NT2/D1 (cell line): ENCODE data around the gene SRSF5.

Experiments
- DNase-seq: peaks from one replicate; pipeline ENCODE4 v3.0.0-alpha.2; 2011; ENCODE audit warnings: low read depth, low spot score
- H3K27me3 ChIP-seq: 2 replicates; pipeline ENCODE4 v1.6.0; 2011; ENCODE audit warnings: mild to moderate bottlenecking; ENCODE audit not compliant: insufficient read length, insufficient read depth
- H3K36me3 ChIP-seq: 2 replicates; pipeline ENCODE4 v1.6.1; 2011; ENCODE audit warnings: mild to moderate bottlenecking, low read length, mixed read lengths; ENCODE audit not compliant: insufficient read depth, insufficient read length
- H3K4me1 ChIP-seq: 2 replicates; pipeline ENCODE4 v1.5.1; 2011; ENCODE audit not compliant: insufficient read depth, insufficient read length
- H3K4me3 ChIP-seq: 2 replicates; pipeline ENCODE4 v1.5.1; 2011; ENCODE audit warnings: low read depth; ENCODE audit not compliant: insufficient read length
- H3K9ac ChIP-seq: 2 replicates; pipeline ENCODE4 v1.6.0; 2011; ENCODE audit warnings: low read depth; ENCODE audit not compliant: insufficient read length
- H3K9me3 ChIP-seq: 2 replicates; pipeline ENCODE4 v1.5.1; 2011; ENCODE audit warnings: mild to moderate bottlenecking, low read length; ENCODE audit not compliant: insufficient read depth
- SUZ12 ChIP-seq: IDR thresholded peaks from 2 replicates; pipeline ENCODE4 v1.6.1; 2011; ENCODE audit not compliant: insufficient read length, insufficient read depth; ENCODE audit errors: extremely low read depth
- YY1 ChIP-seq: IDR thresholded peaks from 2 replicates; pipeline ENCODE4 v1.6.1; 2011; ENCODE audit not compliant: insufficient read length, insufficient read depth
- ZNF274 ChIP-seq: IDR thresholded peaks from 2 replicates; pipeline ENCODE4 v1.6.1; 2011; ENCODE audit warnings: mild to moderate bottlenecking, low read depth, low read length

SRSF5 gene

GRCh38 chr14:69755784-69756183 lies 11.2 kb upstream of the SRSF5 start:
- H3K4me3 ChIP-seq: no peak overlapping the region
- H3K9me3 ChIP-seq: no peaks in the 10 kb centered on the region
- H3K36me3 ChIP-seq: no peaks in the 10 kb centered on the region
- H3K27me3 ChIP-seq: no peaks in the 10 kb centered on the region
- H3K4me1 ChIP-seq: no peaks in the 10 kb centered on the region
- H3K9ac ChIP-seq: no peak overlapping the region
- no peak for DNase-seq
- TF ChIP-seq SUZ12 (no peak), ZNF274 (no peak), YY1 (no peak)

GRCh38 chr14:69756298-69756697 lies 10.6 kb upstream of the SRSF5 start:
- no peaks in the 10 kb centered on the region for H3K9me3 ChIP-seq
- no peaks in the 10 kb centered on the region for H3K36me3 ChIP-seq
- TF ChIP-seq SUZ12: no peak
- TF ChIP-seq ZNF274: no peak
- no peak for TF ChIP-seq YY1
- no peak overlapping the region for H3K4me3 ChIP-seq
- DNase-seq: no peak
- H3K9ac ChIP-seq: no peak overlapping the region
- no peaks in the 10 kb centered on the region for H3K4me1 ChIP-seq
- no peaks in the 10 kb centered on the region for H3K27me3 ChIP-seq

GRCh38 chr14:69760810-69761209 lies 6.1 kb upstream of the SRSF5 start:
- no peak overlapping the region for H3K9ac ChIP-seq
- TF ChIP-seq ZNF274: no peak
- no peak for TF ChIP-seq YY1
- no peak for TF ChIP-seq SUZ12
- H3K9me3 ChIP-seq: no peaks in the 10 kb centered on the region
- no peak overlapping the region for H3K4me3 ChIP-seq
- no peaks in the 10 kb centered on the region for H3K4me1 ChIP-seq
- H3K27me3 ChIP-seq: no peaks in the 10 kb centered on the region
- H3K36me3 ChIP-seq: no peaks in the 10 kb centered on the region
- no peak for DNase-seq

- no peak overlapping the region for H3K4me3 ChIP-seq
- DNase-seq: no peak
- peaks cover 17% of the 10 kb centered on the region for H3K36me3 ChIP-seq
These were observed 3.0 kb upstream of the SRSF5 start for GRCh38 chr14:69763761-69764510.

GRCh38 chr14:69767369-69767999 lies 542 bp downstream of the SRSF5 start:
- H3K27me3 ChIP-seq: no peaks in the 10 kb centered on the region
- H3K4me3 ChIP-seq: peak overlapping the region; percentile 96
- no peaks in the 10 kb centered on the region for H3K9me3 ChIP-seq
- H3K36me3 ChIP-seq: peaks cover 50% of the 10 kb centered on the region
- peak; percentile 58 for DNase-seq
- H3K9ac ChIP-seq: peak overlapping the region; percentile 99
- TF ChIP-seq YY1: peak; percentile 78
- no peak for TF ChIP-seq SUZ12
- no peaks in the 10 kb centered on the region for H3K4me1 ChIP-seq

More at GRCh38 chr14:69763761-69764510, 3.0 kb upstream of the SRSF5 start:
- no peak overlapping the region for H3K9ac ChIP-seq
- no peak for TF ChIP-seq SUZ12
- no peak for TF ChIP-seq YY1
- TF ChIP-seq ZNF274: no peak
- H3K9me3 ChIP-seq: no peaks in the 10 kb centered on the region
- H3K4me1 ChIP-seq: no peaks in the 10 kb centered on the region
- H3K27me3 ChIP-seq: no peaks in the 10 kb centered on the region

- H3K27me3 ChIP-seq: no peaks in the 10 kb centered on the region
- H3K9me3 ChIP-seq: no peaks in the 10 kb centered on the region
- TF ChIP-seq ZNF274: no peak
- H3K9ac ChIP-seq: no peak overlapping the region
- no peak for DNase-seq
- H3K4me1 ChIP-seq: no peaks in the 10 kb centered on the region
- peaks cover 64% of the 10 kb centered on the region for H3K36me3 ChIP-seq
- H3K4me3 ChIP-seq: peak overlapping the region; percentile 13
These were observed 1.9 kb downstream of the SRSF5 start for GRCh38 chr14:69768873-69769272.

GRCh38 chr14:69769623-69770022 lies 2.7 kb downstream of the SRSF5 start:
- Histone ChIP-seq H3K9ac (no peak overlapping the region), H3K4me3 (no peak overlapping the region), H3K36me3 (peaks cover 71% of the 10 kb centered on the region), H3K27me3 (no peaks in the 10 kb centered on the region), H3K9me3 (no peaks in the 10 kb centered on the region), H3K4me1 (no peaks in the 10 kb centered on the region)
- DNase-seq: no peak
- TF ChIP-seq ZNF274: no peak
- no peak for TF ChIP-seq YY1
- TF ChIP-seq SUZ12: no peak
